DOHH2 (cell line): ENCODE measurements around the gene SLC8A1.

Experiments
- H3F3A ChIP-seq: fragments of 200-600 bp; sonication (generic), shearing (Covaris generic); 2 replicates; pipeline ENCODE4 v1.6.0; 2016; ENCODE audit warnings: antibody characterized with exemption, mild to moderate bottlenecking; ENCODE audit not compliant: control insufficient read depth, insufficient read depth
- H3K27ac ChIP-seq: fragments of 200-600 bp; sonication (generic); 2 replicates; pipeline ENCODE4 v1.5.1; 2014; ENCODE audit warnings: low read depth, mild to moderate bottlenecking, low read length, moderate library complexity
- H3K27me3 ChIP-seq: fragments of 200-600 bp; sonication (generic); 2 replicates; pipeline ENCODE4 v1.6.1; 2014; ENCODE audit warnings: mild to moderate bottlenecking, low read length, mixed read lengths; ENCODE audit not compliant: control insufficient read depth
- H3K36me3 ChIP-seq: fragments of 200-600 bp; sonication (generic); 2 replicates; pipeline ENCODE4 v1.6.1; 2014; ENCODE audit warnings: mild to moderate bottlenecking, low read length, moderate library complexity, mixed read lengths; ENCODE audit not compliant: control insufficient read depth
- H3K4me1 ChIP-seq: fragments of 200-600 bp; sonication (generic); 2 replicates; pipeline ENCODE4 v1.6.1; 2014; ENCODE audit warnings: mild to moderate bottlenecking, low read length, mixed read lengths; ENCODE audit not compliant: control insufficient read depth
- H3K4me2 ChIP-seq: fragments of 200-600 bp; sonication (generic); 2 replicates; pipeline ENCODE4 v1.6.0; 2014; ENCODE audit warnings: mild to moderate bottlenecking, low read length, moderate library complexity
- H3K4me3 ChIP-seq: fragments of 200-600 bp; sonication (generic); 2 replicates; pipeline ENCODE4 v1.5.1; 2014; ENCODE audit warnings: mild to moderate bottlenecking, low read length, mixed read lengths
- H3K79me2 ChIP-seq: fragments of 200-600 bp; sonication (generic); 2 replicates; pipeline ENCODE4 v1.6.1; 2014; ENCODE audit warnings: mild to moderate bottlenecking, low read length, mixed read lengths; ENCODE audit not compliant: control insufficient read depth
- H3K9me2 ChIP-seq: fragments of 200-600 bp; sonication (generic); replicated peaks from 2 replicates; pipeline ENCODE4 v1.6.1; 2014; ENCODE audit warnings: mild to moderate bottlenecking, low read length, mixed read lengths; ENCODE audit not compliant: control insufficient read depth
- H3K9me3 ChIP-seq: fragments of 200-600 bp; sonication (generic); 2 replicates; pipeline ENCODE4 v1.6.1; 2014; ENCODE audit warnings: antibody characterized with exemption, low read length, mixed read lengths; ENCODE audit not compliant: control insufficient read depth, insufficient read depth
- H4K20me1 ChIP-seq: fragments of 200-600 bp; sonication (generic); 2 replicates; pipeline ENCODE4 v1.6.0; 2014; ENCODE audit warnings: low read depth, mild to moderate bottlenecking, antibody characterized with exemption, low read length, moderate library complexity; ENCODE audit not compliant: control insufficient read depth, insufficient read depth
- EZH2phosphoT487 ChIP-seq: fragments of 200-600 bp; sonication (generic); IDR thresholded peaks from 2 replicates; pipeline ENCODE4 v1.6.1; 2017; ENCODE audit warnings: borderline replicate concordance, mild to moderate bottlenecking, antibody characterized with exemption, low read length, moderate library complexity, mixed read lengths
- TF ChIP-seq, protein P1 (sequence below): fragments of 200-600 bp; sonication (generic); IDR thresholded peaks from one replicate; pipeline ENCODE4 v1.5.1; 2014; ENCODE audit warnings: antibody characterized with exemption, mild to moderate bottlenecking, low read depth, low read length; ENCODE audit not compliant: poor library complexity, severe bottlenecking

The SLC8A1 gene

DNA sequence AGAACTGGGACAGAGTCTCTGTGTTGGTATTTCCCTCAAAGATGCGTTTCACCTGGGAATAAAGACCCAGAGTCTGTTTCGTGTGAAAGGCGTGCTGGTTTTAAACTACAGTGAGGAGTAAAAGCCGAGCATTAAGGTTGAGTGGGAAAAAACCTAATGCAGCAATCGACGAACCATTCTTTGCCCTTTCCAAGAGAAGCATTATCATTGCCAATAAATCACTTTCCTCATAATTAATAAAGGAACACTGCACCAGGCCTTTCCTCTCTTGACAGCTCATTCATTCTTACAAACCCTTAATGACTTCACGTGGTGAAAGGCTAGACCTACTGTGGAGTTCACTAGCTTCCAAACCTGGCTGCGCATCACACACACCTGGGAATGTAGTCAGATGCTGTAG, 896 bp upstream of the SLC8A1 start:
- H3K4me2 ChIP-seq, result peak overlapping the region; percentile 87
- H3K4me1 ChIP-seq, result peaks cover 57% of the 10 kb centered on the region

DNA sequence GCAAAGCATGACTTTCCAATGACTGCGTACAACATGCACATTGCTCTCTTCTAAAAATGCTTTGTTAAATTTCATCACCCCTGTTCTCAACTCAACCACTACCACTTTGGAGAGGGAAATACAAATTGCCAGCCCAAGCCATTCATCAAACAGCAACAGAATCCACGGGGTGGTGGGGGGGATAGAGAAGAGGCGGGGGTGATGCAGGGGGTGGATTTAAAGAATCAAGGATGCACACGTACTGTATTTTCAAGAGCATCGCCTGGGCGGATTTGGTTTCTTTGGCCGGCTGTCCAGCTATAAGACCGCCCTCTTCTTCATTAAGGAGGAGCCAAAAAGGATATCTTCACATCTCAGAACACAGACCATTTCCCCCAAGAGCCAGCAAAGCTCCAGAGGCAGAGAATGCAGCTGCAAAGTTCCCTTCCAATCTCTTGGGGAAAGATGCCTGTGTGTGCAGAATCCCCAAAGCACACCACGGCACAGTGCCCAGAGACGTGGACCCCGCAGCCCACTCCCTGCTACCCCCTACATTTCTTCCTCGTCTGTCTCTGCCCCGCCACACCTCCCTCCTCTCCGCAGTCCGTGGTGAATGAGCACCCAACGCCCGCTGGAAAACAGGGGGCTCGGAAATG, 977 bp downstream of the SLC8A1 start:
- TF ChIP-seq, protein P1, sequence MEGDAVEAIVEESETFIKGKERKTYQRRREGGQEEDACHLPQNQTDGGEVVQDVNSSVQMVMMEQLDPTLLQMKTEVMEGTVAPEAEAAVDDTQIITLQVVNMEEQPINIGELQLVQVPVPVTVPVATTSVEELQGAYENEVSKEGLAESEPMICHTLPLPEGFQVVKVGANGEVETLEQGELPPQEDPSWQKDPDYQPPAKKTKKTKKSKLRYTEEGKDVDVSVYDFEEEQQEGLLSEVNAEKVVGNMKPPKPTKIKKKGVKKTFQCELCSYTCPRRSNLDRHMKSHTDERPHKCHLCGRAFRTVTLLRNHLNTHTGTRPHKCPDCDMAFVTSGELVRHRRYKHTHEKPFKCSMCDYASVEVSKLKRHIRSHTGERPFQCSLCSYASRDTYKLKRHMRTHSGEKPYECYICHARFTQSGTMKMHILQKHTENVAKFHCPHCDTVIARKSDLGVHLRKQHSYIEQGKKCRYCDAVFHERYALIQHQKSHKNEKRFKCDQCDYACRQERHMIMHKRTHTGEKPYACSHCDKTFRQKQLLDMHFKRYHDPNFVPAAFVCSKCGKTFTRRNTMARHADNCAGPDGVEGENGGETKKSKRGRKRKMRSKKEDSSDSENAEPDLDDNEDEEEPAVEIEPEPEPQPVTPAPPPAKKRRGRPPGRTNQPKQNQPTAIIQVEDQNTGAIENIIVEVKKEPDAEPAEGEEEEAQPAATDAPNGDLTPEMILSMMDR, result no peak
- no peak for TF ChIP-seq EZH2phosphoT487
- Histone ChIP-seq H3K4me3 (peak overlapping the region; percentile 99), H3F3A (peaks cover 18% of the 10 kb centered on the region), H3K27ac (peak overlapping the region; percentile 91), H3K27me3 (no peaks in the 10 kb centered on the region), H3K9me3 (no peaks in the 10 kb centered on the region), H3K36me3 (peaks cover 26% of the 10 kb centered on the region), H3K4me1 (peaks cover 76% of the 10 kb centered on the region), H3K9me2 (no peaks in the 10 kb centered on the region), H3K79me2 (peaks cover 59% of the 10 kb centered on the region), H4K20me1 (no peaks in the 10 kb centered on the region), H3K4me2 (peak overlapping the region; percentile 96)

More for the DNA sequence above, 896 bp upstream of the SLC8A1 start:
- no peaks in the 10 kb centered on the region for H3K9me3 ChIP-seq
- H3K79me2 ChIP-seq, result peaks cover 41% of the 10 kb centered on the region
- H3K4me3 ChIP-seq, result peak overlapping the region; percentile 99
- H3K27ac ChIP-seq, result no peak overlapping the region
- no peaks in the 10 kb centered on the region for H3K27me3 ChIP-seq
- H3F3A ChIP-seq, result peaks cover 18% of the 10 kb centered on the region
- TF ChIP-seq, protein P1, result no peak
- TF ChIP-seq EZH2phosphoT487, result no peak
- no peaks in the 10 kb centered on the region for H4K20me1 ChIP-seq
- H3K9me2 ChIP-seq, result no peaks in the 10 kb centered on the region
- H3K36me3 ChIP-seq, result peaks cover 8% of the 10 kb centered on the region

DNA sequence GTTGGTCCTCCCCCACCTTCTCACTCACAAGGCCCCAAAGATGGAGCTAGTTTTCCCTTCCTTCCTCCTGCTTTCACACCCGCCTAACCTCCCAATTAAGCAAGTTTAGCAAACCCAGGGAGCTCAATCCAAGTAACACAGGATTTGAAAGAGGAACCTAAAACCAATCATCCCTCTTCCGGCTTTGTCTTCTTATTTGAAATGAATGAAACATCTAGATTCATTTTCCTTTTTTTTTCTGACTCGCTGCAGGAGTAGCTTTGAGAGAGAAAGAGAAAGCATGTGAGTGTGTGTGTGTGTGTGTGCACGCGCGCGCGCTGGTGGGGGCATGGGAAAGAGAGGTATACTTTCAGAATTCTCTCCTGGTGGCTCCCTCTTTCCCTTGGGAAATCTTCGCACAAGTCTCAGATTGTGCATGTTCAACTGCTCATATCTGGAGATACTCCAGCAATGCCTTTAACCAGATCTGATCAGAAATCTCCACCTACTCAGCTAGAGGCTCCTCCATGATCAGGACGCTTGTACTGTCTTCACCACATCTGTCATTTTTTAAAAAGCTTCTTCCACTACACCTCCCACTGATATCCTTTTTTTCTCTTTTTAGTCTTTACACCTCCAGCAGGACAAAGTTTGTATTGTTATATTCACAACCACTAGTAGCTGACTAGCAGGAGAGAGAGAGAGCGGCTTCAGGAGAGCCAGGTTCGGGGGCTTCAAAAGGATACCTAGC, 1.7 kb downstream of the SLC8A1 start:
- peaks cover 18% of the 10 kb centered on the region for H3F3A ChIP-seq
- no peaks in the 10 kb centered on the region for H3K9me2 ChIP-seq
- peaks cover 66% of the 10 kb centered on the region for H3K79me2 ChIP-seq
- H3K27ac ChIP-seq, result peak overlapping the region; percentile 91
- H4K20me1 ChIP-seq, result no peaks in the 10 kb centered on the region
- no peaks in the 10 kb centered on the region for H3K9me3 ChIP-seq
- no peaks in the 10 kb centered on the region for H3K27me3 ChIP-seq
- peaks cover 33% of the 10 kb centered on the region for H3K36me3 ChIP-seq
- peak overlapping the region; percentile 99 for H3K4me3 ChIP-seq
- TF ChIP-seq, protein P1, result no peak
- TF ChIP-seq EZH2phosphoT487, result no peak
- H3K4me1 ChIP-seq, result peaks cover 76% of the 10 kb centered on the region
- H3K4me2 ChIP-seq, result peak overlapping the region; percentile 96
